Transverse colon (tissue), 4 donors: ENCODE results near the gene CAPN5.

Experiments used
- POLR2AphosphoS5 ChIP-seq, 3 donors: sonication (generic); formaldehyde crosslinking; IDR thresholded peaks; one replicate each; pipeline ENCODE4 v1.6.1; 2016; ENCODE audit warnings: antibody characterized with exemption in 3 of 3
- TF ChIP-seq, protein P1 (sequence below), 5 experiments: fragments of 200-600 bp in 3 of 5; fragments of 450-650 bp in 2 of 5; sonication (generic) in 3 of 5; IDR thresholded peaks; 1 replicate in 2 of 5; 2 replicates in 3 of 5; pipeline ENCODE4 v1.5.1; 2016 to 2017; ENCODE audit warnings: antibody characterized with exemption in 5 of 5, inconsistent platforms in 3 of 5, mild to moderate bottlenecking in 2 of 5, moderate library complexity in 1 of 5

DNA sequence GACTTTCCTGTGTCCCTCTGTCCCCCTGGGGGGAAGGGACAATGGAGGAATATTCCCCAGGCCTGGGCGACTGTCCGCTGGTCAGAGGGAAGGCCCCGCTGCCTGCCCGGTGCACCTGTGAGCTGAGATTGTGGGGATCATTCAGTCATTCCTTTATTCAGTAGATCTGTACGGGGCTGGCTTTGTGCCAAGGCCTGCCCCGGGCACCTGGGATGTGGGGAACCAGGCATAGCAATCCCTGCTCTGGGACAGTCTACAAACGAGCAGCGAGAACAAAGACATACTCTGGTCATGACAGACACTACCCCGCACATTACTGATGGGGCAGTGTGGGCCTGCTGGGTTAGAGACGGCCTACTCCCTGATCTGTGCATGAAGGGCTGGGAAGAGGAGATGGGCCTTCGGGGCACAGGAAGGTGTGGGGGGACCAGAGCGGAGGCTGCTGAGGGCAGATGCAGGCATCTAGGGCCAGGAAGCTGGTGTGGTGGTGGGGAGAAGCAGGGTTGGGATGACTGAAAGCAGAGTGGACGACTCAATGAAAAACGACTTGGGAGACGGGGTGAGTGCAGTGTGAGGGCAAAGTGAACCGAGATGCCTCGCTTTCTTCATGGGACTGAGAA, 59.5 kb downstream of the CAPN5 start:
- TF ChIP-seq, protein P1, sequence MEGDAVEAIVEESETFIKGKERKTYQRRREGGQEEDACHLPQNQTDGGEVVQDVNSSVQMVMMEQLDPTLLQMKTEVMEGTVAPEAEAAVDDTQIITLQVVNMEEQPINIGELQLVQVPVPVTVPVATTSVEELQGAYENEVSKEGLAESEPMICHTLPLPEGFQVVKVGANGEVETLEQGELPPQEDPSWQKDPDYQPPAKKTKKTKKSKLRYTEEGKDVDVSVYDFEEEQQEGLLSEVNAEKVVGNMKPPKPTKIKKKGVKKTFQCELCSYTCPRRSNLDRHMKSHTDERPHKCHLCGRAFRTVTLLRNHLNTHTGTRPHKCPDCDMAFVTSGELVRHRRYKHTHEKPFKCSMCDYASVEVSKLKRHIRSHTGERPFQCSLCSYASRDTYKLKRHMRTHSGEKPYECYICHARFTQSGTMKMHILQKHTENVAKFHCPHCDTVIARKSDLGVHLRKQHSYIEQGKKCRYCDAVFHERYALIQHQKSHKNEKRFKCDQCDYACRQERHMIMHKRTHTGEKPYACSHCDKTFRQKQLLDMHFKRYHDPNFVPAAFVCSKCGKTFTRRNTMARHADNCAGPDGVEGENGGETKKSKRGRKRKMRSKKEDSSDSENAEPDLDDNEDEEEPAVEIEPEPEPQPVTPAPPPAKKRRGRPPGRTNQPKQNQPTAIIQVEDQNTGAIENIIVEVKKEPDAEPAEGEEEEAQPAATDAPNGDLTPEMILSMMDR (IDR thresholded peaks at IDR 0.05): no peak
- TF ChIP-seq POLR2AphosphoS5 (IDR thresholded peaks at IDR 0.05): peak in 1 of 3 donors; percentile 42
